Right cardiac atrium (tissue), 5 donors: ENCODE data around the gene RMND1. TPM values are rescaled to one million over a fixed set of nuclear protein-coding genes. Genes with fewer than 3 reads are reported as not detected.
"Not testable (repeated sequence)": the region's sequence is repeated elsewhere in the genome, so short reads cannot be mapped to it uniquely, and the experiment has no call there.

ENCODE experiments used
- ATAC-seq, 2 donors: fragments of 200-7000 bp; cut with Tn5 transposase; one replicate each; pipeline versions ENCODE4 v1.8.0 to v1.9.1; 2020; ENCODE audit warnings: moderate library complexity in 2 of 2, mild to moderate bottlenecking in 1 of 2
- DNase-seq, 3 donors: peaks; one replicate each; pipeline ENCODE4 v3.0.0-alpha.2; 2020
- H3K27ac ChIP-seq: one replicate; pipeline ENCODE4 v1.5.1; 2013; ENCODE audit warnings: mild to moderate bottlenecking, low read length, control low read depth, moderate library complexity
- H3K27me3 ChIP-seq: one replicate; pipeline ENCODE4 v1.6.1; 2013; ENCODE audit not compliant: control insufficient read depth, insufficient read depth
- H3K4me1 ChIP-seq: one replicate; pipeline ENCODE4 v1.6.1; 2013; ENCODE audit warnings: low read length; ENCODE audit not compliant: control insufficient read depth, insufficient read depth
- H3K4me3 ChIP-seq: one replicate; pipeline ENCODE4 v1.5.1; 2013; ENCODE audit warnings: low read length, control low read depth
- H3K9me3 ChIP-seq: one replicate; pipeline ENCODE4 v1.6.1; 2013; ENCODE audit warnings: low read length; ENCODE audit not compliant: control insufficient read depth
- WGBS: extraction: QIAGEN DNeasy Blood & Tissue Kit; methylation state at CpG from one replicate; pipeline ENCODE4 v1.1.7; 2013; 5-methylcytosine and 5-hydroxymethylcytosine counted together
- intact Hi-C, 4 donors: fragments of 100-400 bp; cut with DNase I; formaldehyde crosslinking; loops; one replicate each; pipeline versions ENCODE4 v1.11.0 to v1.14.0; 2022 to 2023
- polyA plus RNA-seq: library from polyadenylated mRNA; stranded (reverse); fragments of 200-250 nt; gene quantifications from one replicate; pipeline ENCODE4 v1.2.3, GENCODE V29; 2013
- total RNA-seq, 4 donors: library from RNA; stranded (reverse); fragmentation: NEBNext Ultra II Directional; extraction: Animal tissue kit (Norgen Biotek cat#: 25700); gene quantifications; one replicate each; pipeline ENCODE4 v1.2.1, GENCODE V29; 2021
- donor health status: healthy with polysubstance abuse.
- donor health status: DM: no; HTN: yes; CAD: no.
- donor health status: DM: no; HTN: no; CAD: no.
- donor health status: DM: no; HTN: yes; CAD: no; lungs with severe emphysema.
- donor health status: DM: yes; HTN: yes; CAD: no.

The RMND1 gene
- total and polyA plus RNA-seq, 5 donors = 10.9 to 15.2 (median 11.9) TPM

GRCh38 chr6:151488226-151488625 is 36.3 kb upstream of the RMND1 start:
- DNase-seq (no peak), ATAC-seq (no peak)
- H3K4me1 ChIP-seq = no peaks in the 10 kb centered on the region
- 50% methylated on average over 2 of the region's 2 CpGs for WGBS
- no peak overlapping the region for H3K27ac ChIP-seq
- H3K9me3 ChIP-seq = no peaks in the 10 kb centered on the region
- no peak overlapping the region for H3K4me3 ChIP-seq
- intact Hi-C loops = no loop called here
- H3K27me3 ChIP-seq = no peaks in the 10 kb centered on the region

DNA sequence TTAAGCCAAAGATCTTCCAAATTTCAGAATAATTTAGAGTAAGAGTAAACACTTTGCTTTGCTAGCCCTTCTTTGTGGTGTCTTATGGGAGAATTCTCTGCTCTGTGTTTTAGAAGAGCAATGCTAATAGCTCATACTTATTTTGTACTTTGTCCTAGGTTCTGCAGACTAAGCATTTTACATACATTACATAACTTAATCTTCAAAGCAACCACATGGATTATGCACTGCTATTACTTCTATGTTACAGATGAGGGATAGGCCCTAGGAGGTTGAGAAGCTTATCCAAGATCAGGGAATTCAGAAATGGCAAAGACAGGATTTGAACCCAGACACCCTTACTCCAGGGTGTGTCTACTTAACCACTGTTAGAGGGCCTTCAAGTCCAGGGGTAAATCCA is 32.1 kb upstream of the RMND1 start:
- Histone ChIP-seq H3K4me3 (no peak overlapping the region), H3K27ac (no peak overlapping the region), H3K27me3 (no peaks in the 10 kb centered on the region), H3K4me1 (no peaks in the 10 kb centered on the region), H3K9me3 (no peaks in the 10 kb centered on the region)
- DNase-seq = no peak
- ATAC-seq = no peak
- intact Hi-C loops = no loop called here

GRCh38 chr6:151482290-151482689 is 30.4 kb upstream of the RMND1 start:
- peak overlapping the region; percentile 26 for H3K4me3 ChIP-seq
- WGBS = 35% methylated on average over 5 of the region's 5 CpGs
- no peak for ATAC-seq

DNA sequence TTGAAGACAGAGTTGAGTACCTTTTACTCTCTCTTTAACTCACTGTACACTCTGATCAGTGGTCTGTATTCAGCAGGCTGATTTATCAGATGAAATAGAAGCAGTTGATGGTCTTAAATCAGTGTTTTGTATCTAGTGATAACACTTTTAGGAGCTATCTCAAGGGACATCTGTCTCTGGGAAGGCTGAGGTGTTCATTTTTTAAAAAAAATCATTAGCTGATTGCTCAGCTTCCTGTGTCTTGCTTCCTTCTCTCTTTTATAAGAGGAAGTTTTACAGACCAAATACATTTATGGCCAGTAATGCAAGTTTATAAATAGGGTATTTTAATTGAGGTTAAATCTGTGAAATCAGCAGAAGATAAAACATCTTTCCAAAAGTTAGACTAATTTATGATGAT is 29.9 kb upstream of the RMND1 start:
- Histone ChIP-seq H3K4me1 (no peaks in the 10 kb centered on the region), H3K4me3 (no peak overlapping the region), H3K9me3 (no peaks in the 10 kb centered on the region), H3K27me3 (no peaks in the 10 kb centered on the region), H3K27ac (no peak overlapping the region)
- DNase-seq = no peak
- ATAC-seq = no peak
- intact Hi-C loops = no loop called here

More at GRCh38 chr6:151482290-151482689, 30.4 kb upstream of the RMND1 start:
- intact Hi-C loops = no loop called here
- Histone ChIP-seq H3K27ac (no peak overlapping the region), H3K9me3 (no peaks in the 10 kb centered on the region), H3K27me3 (no peaks in the 10 kb centered on the region), H3K4me1 (no peaks in the 10 kb centered on the region)
- no peak for DNase-seq

GRCh38 chr6:151478670-151479069 is 26.7 kb upstream of the RMND1 start:
- no peaks in the 10 kb centered on the region for H3K4me1 ChIP-seq
- WGBS = 89% methylated on average over 6 of the region's 6 CpGs
- intact Hi-C loops = no loop called here
- H3K9me3 ChIP-seq = no peaks in the 10 kb centered on the region
- ATAC-seq (no peak), DNase-seq (no peak)
- no peak overlapping the region for H3K4me3 ChIP-seq
- no peaks in the 10 kb centered on the region for H3K27me3 ChIP-seq
- H3K27ac ChIP-seq = no peak overlapping the region

GRCh38 chr6:151477726-151478125 is 25.8 kb upstream of the RMND1 start:
- 94% methylated on average over 12 of the region's 12 CpGs for WGBS

GRCh38 chr6:151475653-151476523 is 24.0 kb upstream of the RMND1 start:
- intact Hi-C loops = no loop called here

More at GRCh38 chr6:151477726-151478125, 25.8 kb upstream of the RMND1 start:
- Histone ChIP-seq H3K9me3 (no peaks in the 10 kb centered on the region), H3K4me1 (no peaks in the 10 kb centered on the region), H3K4me3 (no peak overlapping the region), H3K27ac (no peak overlapping the region), H3K27me3 (no peaks in the 10 kb centered on the region)
- no peak for DNase-seq
- no peak for ATAC-seq
- intact Hi-C loops = no loop called here

DNA sequence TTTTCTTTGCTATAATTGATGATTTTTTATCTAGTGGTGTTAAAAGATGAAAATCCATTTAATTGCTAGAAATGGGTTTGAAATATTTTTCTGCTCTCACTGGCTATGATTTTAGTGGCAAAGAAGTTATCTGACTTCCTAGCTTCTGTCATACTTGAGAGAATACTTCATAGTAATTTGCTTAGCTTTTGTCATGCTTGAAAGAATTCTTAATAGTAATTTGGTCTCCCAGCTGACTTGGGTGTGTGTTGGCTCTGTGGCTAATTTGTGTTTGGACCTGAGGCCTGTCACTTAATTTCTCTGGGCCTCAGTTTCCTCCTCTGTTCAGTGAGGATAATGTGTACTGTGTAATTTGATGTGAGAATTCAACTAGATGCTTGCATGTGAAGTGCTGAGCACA is 12.8 kb upstream of the RMND1 start:
- H3K4me1 ChIP-seq = no peaks in the 10 kb centered on the region
- intact Hi-C loops = no loop called here
- no peaks in the 10 kb centered on the region for H3K9me3 ChIP-seq
- DNase-seq (no peak), ATAC-seq (no peak)
- H3K27me3 ChIP-seq = no peaks in the 10 kb centered on the region
- no peak overlapping the region for H3K4me3 ChIP-seq
- H3K27ac ChIP-seq = no peak overlapping the region

More at GRCh38 chr6:151475653-151476523, 24.0 kb upstream of the RMND1 start:
- Histone ChIP-seq H3K27ac (no peak overlapping the region), H3K27me3 (no peaks in the 10 kb centered on the region), H3K4me1 (no peaks in the 10 kb centered on the region), H3K9me3 (no peaks in the 10 kb centered on the region), H3K4me3 (no peak overlapping the region)
- ATAC-seq (peak in 1 of 2 donors; percentile 54), DNase-seq (peak in 2 of 3 donors; percentile 24 to 63)
- WGBS = 30% methylated on average over 16 of the region's 16 CpGs

- Histone ChIP-seq H3K4me1 (no peaks in the 10 kb centered on the region), H3K27me3 (no peaks in the 10 kb centered on the region), H3K9me3 (no peaks in the 10 kb centered on the region), H3K27ac (no peak overlapping the region), H3K4me3 (no peak overlapping the region)
- intact Hi-C loops = no loop called here
- DNase-seq (no peak), ATAC-seq (no peak)
- 78% methylated on average over 4 of the region's 4 CpGs for WGBS
Measured at GRCh38 chr6:151461673-151462072, 9.7 kb upstream of the RMND1 start.

GRCh38 chr6:151455751-151456398 is 3.9 kb upstream of the RMND1 start:
- H3K27ac ChIP-seq, ATAC-seq, H3K27me3 ChIP-seq, H3K9me3 ChIP-seq, DNase-seq, H3K4me3 ChIP-seq, H3K4me1 ChIP-seq: not testable (repeated sequence)
- intact Hi-C loops = loop anchor here in 1 of 4 donors (10.0 kb wide), 1 partner anchor 61 kb away; the partner anchor contains the start of gene ZBTB2
- 77% methylated on average over 6 of the region's 10 CpGs for WGBS

DNA sequence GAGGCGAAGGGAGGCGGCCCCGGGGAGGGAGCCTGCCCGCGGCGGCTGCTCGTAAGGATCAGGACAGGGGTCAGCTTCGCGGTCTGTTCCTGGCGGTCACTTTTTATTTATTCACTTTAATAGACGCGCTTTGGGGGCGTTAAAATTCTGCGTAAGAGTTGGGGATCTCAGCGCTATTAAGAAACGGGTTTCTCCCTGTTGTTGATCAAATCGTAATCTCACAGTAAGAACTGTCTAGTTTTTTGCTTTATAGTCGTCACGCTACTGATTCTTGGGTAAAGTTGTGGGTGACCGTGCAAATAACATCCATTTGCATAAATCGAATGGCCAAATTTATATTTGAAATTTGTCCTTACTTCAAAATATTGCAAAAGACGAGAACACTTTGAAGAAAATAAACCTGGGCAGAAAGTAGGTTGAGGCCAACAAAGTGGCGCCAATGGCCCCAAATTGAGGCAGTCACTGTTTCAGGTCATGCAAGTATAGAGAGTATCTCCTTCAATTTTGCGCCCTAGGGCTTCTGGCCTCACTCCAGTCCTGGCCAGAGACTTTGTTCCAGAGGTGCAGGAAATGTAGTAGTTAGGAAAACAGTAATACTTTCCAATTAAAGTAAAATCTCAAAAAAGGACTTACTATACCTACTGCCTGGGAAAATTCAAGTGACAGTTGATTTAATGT is 963 bp upstream of the RMND1 start:
- peak; percentile 52 to 78 (median 70) for DNase-seq
- ATAC-seq = peak; percentile 34 to 53
- intact Hi-C loops = loop anchor here in 1 of 4 donors (10.0 kb wide), 1 partner anchor 58 kb away; the partner anchor contains the start of gene ZBTB2
- peak overlapping the region; percentile 95 for H3K4me3 ChIP-seq
- no peaks in the 10 kb centered on the region for H3K9me3 ChIP-seq
- H3K27ac ChIP-seq = peak overlapping the region; percentile 95
- WGBS = under 1% methylated on average over 24 of the region's 24 CpGs
- H3K27me3 ChIP-seq = no peaks in the 10 kb centered on the region
- H3K4me1 ChIP-seq = no peaks in the 10 kb centered on the region
